Sigmoid colon (tissue), 7 donors: ENCODE data around the gene SMOC2. TPM values are rescaled to one million over a fixed set of nuclear protein-coding genes. Genes with fewer than 3 reads are reported as not detected.

Source experiments
- DNase-seq: peaks from one replicate; pipeline ENCODE4 v3.0.0-alpha.2; 2019
- H3K27ac ChIP-seq, 4 donors: fragments of 200-600 bp; sonication (generic); one replicate each; pipeline ENCODE4 v1.5.1; 2016 to 2019; ENCODE audit warnings: mild to moderate bottlenecking in 1 of 4
- H3K27me3 ChIP-seq, 3 donors: fragments of 200-600 bp; sonication (generic); one replicate each; pipeline ENCODE4 v1.5.1; 2019; ENCODE audit warnings: mild to moderate bottlenecking in 1 of 3
- H3K36me3 ChIP-seq, 4 donors: fragments of 200-600 bp; sonication (generic); one replicate each; pipeline ENCODE4 v1.5.1; 2016 to 2019
- H3K4me1 ChIP-seq, 4 donors: fragments of 200-600 bp; sonication (generic); one replicate each; pipeline ENCODE4 v1.5.1; 2017 to 2019
- H3K4me3 ChIP-seq, 4 donors: fragments of 200-600 bp; sonication (generic); one replicate each; pipeline ENCODE4 v1.5.1; 2017 to 2019; ENCODE audit warnings: mild to moderate bottlenecking in 2 of 4, moderate library complexity in 1 of 4
- H3K9me3 ChIP-seq, 4 donors: fragments of 200-600 bp in 3 of 4; sonication (generic) in 3 of 4; one replicate each; pipeline versions ENCODE4 v1.5.1 to v1.6.1; 2013 to 2019
- CTCF ChIP-seq, 4 experiments: fragments of 450-650 bp in 3 of 4; fragments of 200-600 bp in 1 of 4; IDR thresholded peaks; one replicate each; pipeline ENCODE4 v1.5.1; 2016 to 2019; ENCODE audit warnings: antibody characterized with exemption in 4 of 4, mild to moderate bottlenecking in 3 of 4, moderate library complexity in 2 of 4
- EP300 ChIP-seq, 4 donors: sonication (generic); formaldehyde crosslinking; IDR thresholded peaks; one replicate each; pipeline ENCODE4 v1.6.1; 2017; ENCODE audit warnings: antibody characterized with exemption in 4 of 4
- POLR2A ChIP-seq, 2 donors: fragments of 450-650 bp; IDR thresholded peaks; one replicate each; pipeline ENCODE4 v1.6.1; 2016; ENCODE audit warnings: antibody characterized with exemption in 2 of 2, mild to moderate bottlenecking in 2 of 2, moderate library complexity in 2 of 2
- POLR2AphosphoS5 ChIP-seq, 4 donors: sonication (generic); formaldehyde crosslinking; IDR thresholded peaks; one replicate each; pipeline ENCODE4 v1.6.1; 2017; ENCODE audit warnings: antibody characterized with exemption in 4 of 4
- WGBS, 2 donors: extraction: QIAGEN DNeasy Blood & Tissue Kit; methylation state at CpG; one replicate each; pipeline ENCODE4 v1.1.7; 2013; 5-methylcytosine and 5-hydroxymethylcytosine counted together
- intact Hi-C: fragments of 100-400 bp; cut with DNase I; formaldehyde crosslinking; loops from one replicate; pipeline ENCODE4 v1.15.1; 2023
- polyA plus RNA-seq, 3 donors: library from polyadenylated mRNA; stranded (reverse); fragments of 200-250 nt; gene quantifications; one replicate each; pipeline ENCODE4 v1.2.3, GENCODE V29; 2013
- total RNA-seq, 4 donors: library from RNA; depleted of rRNA; stranded (reverse); fragments of >200 nt; gene quantifications; one replicate each; pipeline ENCODE4 v1.1.0, GENCODE V29; 2016
- donor health status: healthy with polysubstance abuse.
- donor health status: Bipolar disorder and iron deficiency.
- donor health status: healthy.

SMOC2 gene
- total and polyA plus RNA-seq, 7 donors, result 4.2 to 130 (median 33.5) TPM

GRCh38 chr6:168558686-168559085 lies 117.7 kb downstream of the SMOC2 start:
- H3K36me3 ChIP-seq, result no peaks in the 10 kb centered on the region
- peaks cover 0 to 7% (median 0%) of the 10 kb centered on the region in 4 donors for H3K4me1 ChIP-seq
- no peak for TF ChIP-seq EP300 (IDR thresholded peaks at IDR 0.05)
- WGBS, 2 donors, result 93 to 94% methylated on average over 20 of the region's 20 CpGs
- DNase-seq, result no peak
- no peaks in the 10 kb centered on the region for H3K27me3 ChIP-seq
- H3K27ac ChIP-seq, result no peak overlapping the region
- intact Hi-C loops, result no loop called here
- no peaks in the 10 kb centered on the region for H3K9me3 ChIP-seq
- H3K4me3 ChIP-seq, result no peak overlapping the region

DNA sequence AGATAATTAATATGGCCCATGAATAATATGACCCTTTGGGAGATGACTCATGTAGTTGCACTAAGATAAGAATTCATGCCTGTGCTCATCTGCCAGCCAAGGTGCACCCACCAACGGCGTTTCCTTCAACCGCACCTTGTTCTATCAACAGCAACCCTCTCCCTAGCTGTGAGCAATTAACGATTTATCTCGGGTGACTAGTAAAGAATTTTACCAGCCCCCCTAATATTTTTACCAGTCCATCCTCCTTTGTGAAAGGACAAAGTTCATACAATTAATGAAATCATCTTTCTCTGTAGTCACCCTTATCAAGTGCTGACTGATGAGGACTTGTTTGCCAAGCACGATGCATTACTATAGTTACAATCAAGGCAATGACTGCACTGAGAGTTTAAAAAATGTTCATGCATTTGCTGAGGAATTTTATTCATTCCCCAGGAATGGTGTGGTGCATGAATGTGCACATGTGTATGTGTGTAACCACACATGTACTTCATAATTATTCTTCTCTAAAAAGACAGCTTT lies 118.7 kb downstream of the SMOC2 start:
- 55 to 76% methylated on average over 6 of the region's 6 CpGs for WGBS, 2 donors
- Histone ChIP-seq H3K4me1 (peaks cover 0 to 7% (median 0%) of the 10 kb centered on the region in 4 donors), H3K27me3 (no peaks in the 10 kb centered on the region), H3K27ac (no peak overlapping the region), H3K9me3 (no peaks in the 10 kb centered on the region), H3K36me3 (no peaks in the 10 kb centered on the region), H3K4me3 (no peak overlapping the region)
- no peak for DNase-seq
- no peak for TF ChIP-seq POLR2AphosphoS5 (IDR thresholded peaks at IDR 0.05)
- TF ChIP-seq POLR2A (IDR thresholded peaks at IDR 0.05), result no peak
- no peak for TF ChIP-seq EP300 (IDR thresholded peaks at IDR 0.05)
- TF ChIP-seq CTCF (IDR thresholded peaks at IDR 0.05), result no peak
- intact Hi-C loops, result no loop called here

DNA sequence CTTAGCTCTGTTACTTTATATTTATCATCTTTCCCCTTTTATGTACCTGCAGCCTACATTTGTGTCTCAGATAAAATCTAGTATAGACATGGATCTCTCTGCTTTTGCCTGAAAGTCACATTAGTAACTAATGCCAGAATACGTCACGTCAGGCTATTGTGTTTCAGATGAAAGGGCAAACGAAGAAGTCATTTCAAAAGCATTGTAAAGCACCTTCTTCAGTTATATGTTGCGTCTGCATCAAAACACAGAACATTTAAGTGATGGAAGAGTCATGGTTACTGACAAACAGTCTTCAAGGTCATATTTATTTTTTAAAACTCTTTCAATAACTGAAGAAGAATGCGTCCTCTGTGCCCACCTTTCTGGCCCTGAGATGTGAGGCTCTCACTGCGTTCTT lies 119.1 kb downstream of the SMOC2 start:
- no peak for TF ChIP-seq EP300 (IDR thresholded peaks at IDR 0.05)

DNA sequence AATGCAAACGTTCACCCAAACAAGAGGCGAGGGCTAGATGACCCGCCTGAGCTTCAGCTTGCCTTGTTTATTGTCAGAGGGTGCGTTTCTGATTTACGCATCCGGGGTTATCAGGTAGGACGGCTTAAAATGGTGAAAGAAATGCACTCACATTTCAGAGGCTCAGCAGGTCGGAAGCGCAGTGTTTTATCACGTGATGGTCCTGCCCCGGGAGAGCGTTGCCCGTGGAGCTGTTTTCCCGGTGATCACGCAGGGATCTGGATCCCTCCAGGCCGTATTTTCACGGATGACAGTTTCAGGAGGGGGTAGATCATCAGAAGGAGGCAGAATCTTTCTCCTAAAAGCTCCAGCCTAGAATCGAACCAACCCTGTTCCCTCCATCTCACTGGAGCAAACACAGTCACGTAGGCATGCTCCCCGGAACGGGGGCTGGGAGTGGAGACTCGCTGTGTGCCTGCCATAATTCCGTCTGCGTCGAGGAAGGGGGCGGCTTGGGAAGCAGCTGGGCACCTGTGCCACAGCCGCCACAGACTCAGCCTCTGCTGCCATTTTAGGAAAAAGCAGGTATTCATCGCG lies 121.7 kb downstream of the SMOC2 start:
- no peaks in the 10 kb centered on the region for H3K9me3 ChIP-seq
- 80 to 89% methylated on average over 29 of the region's 29 CpGs for WGBS, 2 donors
- no peak for DNase-seq
- H3K36me3 ChIP-seq, result no peaks in the 10 kb centered on the region
- TF ChIP-seq EP300 (IDR thresholded peaks at IDR 0.05), result no peak
- no peak for TF ChIP-seq CTCF (IDR thresholded peaks at IDR 0.05)
- TF ChIP-seq POLR2A (IDR thresholded peaks at IDR 0.05), result no peak
- TF ChIP-seq POLR2AphosphoS5 (IDR thresholded peaks at IDR 0.05), result no peak
- H3K27ac ChIP-seq, result no peak overlapping the region
- H3K27me3 ChIP-seq, result no peaks in the 10 kb centered on the region
- peaks cover 0 to 12% (median 7%) of the 10 kb centered on the region in 4 donors for H3K4me1 ChIP-seq
- H3K4me3 ChIP-seq, result no peak overlapping the region
- intact Hi-C loops, result no loop called here

More for the DNA sequence above, 119.1 kb downstream of the SMOC2 start:
- no peak for DNase-seq
- Histone ChIP-seq H3K27me3 (no peaks in the 10 kb centered on the region), H3K4me3 (no peak overlapping the region), H3K4me1 (peaks cover 0 to 7% (median 0%) of the 10 kb centered on the region in 4 donors), H3K27ac (no peak overlapping the region), H3K36me3 (no peaks in the 10 kb centered on the region), H3K9me3 (no peaks in the 10 kb centered on the region)
- intact Hi-C loops, result no loop called here
- WGBS, 2 donors, result 75 to 84% methylated on average over 6 of the region's 6 CpGs

DNA sequence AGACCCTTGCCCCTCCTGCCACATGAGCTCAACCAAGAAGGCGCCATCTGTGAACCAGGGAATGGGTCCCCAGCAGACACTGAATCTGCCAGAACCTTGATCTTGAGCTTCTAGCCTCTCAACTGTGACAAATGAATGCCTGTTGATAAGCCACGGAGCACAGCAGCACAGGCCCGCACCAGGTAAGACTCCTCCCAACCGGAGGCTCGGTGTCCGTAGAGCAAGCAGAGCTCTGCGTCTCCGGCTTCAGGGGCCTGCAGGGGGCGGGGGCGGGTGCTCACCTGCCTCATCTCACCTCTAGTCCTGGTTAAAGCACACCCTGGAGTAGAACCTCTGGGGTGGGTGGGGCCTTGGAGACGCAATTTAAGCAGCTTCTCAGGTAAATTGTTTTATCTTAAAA lies 122.7 kb downstream of the SMOC2 start:
- Histone ChIP-seq H3K27ac (no peak overlapping the region), H3K9me3 (no peaks in the 10 kb centered on the region), H3K4me1 (peaks cover 0 to 12% (median 7%) of the 10 kb centered on the region in 4 donors), H3K4me3 (no peak overlapping the region), H3K27me3 (no peaks in the 10 kb centered on the region), H3K36me3 (no peaks in the 10 kb centered on the region)
- intact Hi-C loops, result no loop called here
- DNase-seq, result no peak
- 78 to 92% methylated on average over 11 of the region's 11 CpGs for WGBS, 2 donors
- TF ChIP-seq POLR2A (IDR thresholded peaks at IDR 0.05), result no peak
- TF ChIP-seq POLR2AphosphoS5 (IDR thresholded peaks at IDR 0.05), result no peak
- no peak for TF ChIP-seq CTCF (IDR thresholded peaks at IDR 0.05)
- no peak for TF ChIP-seq EP300 (IDR thresholded peaks at IDR 0.05)

DNA sequence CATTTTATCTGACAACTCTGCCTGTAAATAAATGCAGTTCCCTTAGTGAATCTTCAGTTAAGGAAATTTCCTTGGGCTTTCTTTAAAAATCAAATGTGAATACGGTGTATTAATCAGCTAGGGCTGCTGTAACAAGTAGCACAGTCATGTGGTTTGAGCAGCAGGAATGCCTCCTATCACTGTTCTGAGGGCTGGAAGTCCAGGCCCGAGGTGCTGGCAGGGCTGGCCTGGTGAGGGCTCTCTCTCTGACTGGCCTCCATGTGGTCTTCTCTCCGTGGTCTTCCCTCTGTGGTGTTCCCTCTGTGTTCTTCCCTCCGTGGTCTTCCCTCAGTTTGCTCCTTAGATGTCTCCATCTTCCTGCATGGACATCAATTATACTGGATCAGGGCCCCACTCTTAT lies 124.1 kb downstream of the SMOC2 start:
- no peaks in the 10 kb centered on the region for H3K27me3 ChIP-seq
- no peaks in the 10 kb centered on the region for H3K36me3 ChIP-seq
- DNase-seq, result no peak
- 92 to 94% methylated on average over 4 of the region's 4 CpGs for WGBS, 2 donors
- no peak overlapping the region for H3K4me3 ChIP-seq
- no peak for TF ChIP-seq CTCF (IDR thresholded peaks at IDR 0.05)
- no peak for TF ChIP-seq EP300 (IDR thresholded peaks at IDR 0.05)
- TF ChIP-seq POLR2A (IDR thresholded peaks at IDR 0.05), result no peak
- no peak for TF ChIP-seq POLR2AphosphoS5 (IDR thresholded peaks at IDR 0.05)
- intact Hi-C loops, result no loop called here
- peaks cover 0 to 12% (median 8%) of the 10 kb centered on the region in 4 donors for H3K4me1 ChIP-seq
- no peak overlapping the region for H3K27ac ChIP-seq
- H3K9me3 ChIP-seq, result no peaks in the 10 kb centered on the region
